GM12878 (cell line): ENCODE results near the gene GBGT1. TPM values are rescaled to one million over a fixed set of nuclear protein-coding genes. Genes with fewer than 3 reads are reported as not detected.

Experiments used
- ATAC-seq: fragments of 200-7000 bp; cut with Tn5 transposase; 3 replicates; pipeline ENCODE4 v1.9.1; 2020; ENCODE audit warnings: mild to moderate bottlenecking, moderate library complexity
- BruUV-seq: library from RNA; stranded (reverse); fragments of 400-500 nt; replicated peaks from 2 replicates; lab custom pipeline; 2021; lab: Mats Ljungman, UMichigan
- CTCF ChIA-PET: fragments of 300-600 bp; sonication (Branson Sonifier 250); formaldehyde crosslinking; extraction: SDS; loops from one replicate; lab custom pipeline; 2021; ENCODE audit warnings: inconsistent platforms; lab: Yijun Ruan, JAX
- POLR2A ChIA-PET: fragments of 350-600 bp; formaldehyde crosslinking; extraction: SDS; loops from one replicate; lab custom pipeline; 2021; ENCODE audit warnings: inconsistent platforms; lab: Charles Lee
- RAD21 ChIA-PET: fragments of 300-600 bp; sonication (Branson Sonifier 250); formaldehyde crosslinking; loops from one replicate; lab custom pipeline; 2023; ENCODE audit warnings: antibody characterized with exemption; ENCODE audit not compliant: unreplicated experiment; lab: Charles Lee
- SMC1A ChIA-PET: fragments of 300-600 bp; sonication (Branson Sonifier 250); formaldehyde crosslinking; loops from one replicate; lab custom pipeline; 2023; ENCODE audit not compliant: unreplicated experiment, uncharacterized antibody; lab: Charles Lee
- DNase-seq: peaks from one replicate; pipeline ENCODE4 v3.0.0-alpha.2; 2011; ENCODE audit warnings: low read depth, low spot score
- FAIRE-seq: peaks from 3 replicates; lab custom pipeline; 2011; peaks lifted over from hg19 to GRCh38; lab: Jason Lieb, UNC
- H2AFZ ChIP-seq: 2 replicates; pipeline ENCODE4 v1.6.0; 2011; ENCODE audit warnings: low read depth, low read length, control low read depth; ENCODE audit not compliant: control insufficient read depth
- H3K27ac ChIP-seq: 2 replicates; pipeline ENCODE4 v1.5.1; 2011; ENCODE audit warnings: control low read depth; ENCODE audit not compliant: control insufficient read depth, insufficient read depth
- H3K27me3 ChIP-seq, 2 experiments: replicated peaks in 1 of 2; 2 replicates each; pipeline versions ENCODE4 v1.6.0 to v1.6.1; 2011; ENCODE audit warnings: low read length in 1 of 2; ENCODE audit not compliant: control insufficient read depth in 2 of 2, insufficient read depth in 2 of 2
- H3K36me3 ChIP-seq, 2 experiments: 2 replicates each; pipeline ENCODE4 v1.5.1; 2011; ENCODE audit warnings: low read length in 1 of 2; ENCODE audit not compliant: control insufficient read depth in 2 of 2, insufficient read depth in 2 of 2
- H3K4me1 ChIP-seq: 2 replicates; pipeline ENCODE4 v1.6.1; 2011; ENCODE audit warnings: mild to moderate bottlenecking, low read length, moderate library complexity, mixed read lengths; ENCODE audit not compliant: control insufficient read depth, insufficient read depth
- H3K4me2 ChIP-seq: 2 replicates; pipeline ENCODE4 v1.6.0; 2011; ENCODE audit warnings: control low read depth; ENCODE audit not compliant: control insufficient read depth, insufficient read depth
- H3K4me3 ChIP-seq: fragments of 200-600 bp; sonication (generic); 2 replicates; pipeline ENCODE4 v1.5.1; 2016
- H3K79me2 ChIP-seq: 2 replicates; pipeline ENCODE4 v1.6.0; 2011; ENCODE audit warnings: low read length; ENCODE audit not compliant: control insufficient read depth, insufficient read depth
- H3K9ac ChIP-seq: 2 replicates; pipeline ENCODE4 v1.8.0; 2011; ENCODE audit warnings: low read length, control low read depth, mixed read lengths; ENCODE audit not compliant: control insufficient read depth, insufficient read depth
- H3K9me3 ChIP-seq: replicated peaks from 3 replicates; pipeline ENCODE4 v1.5.1; 2011; ENCODE audit warnings: mild to moderate bottlenecking, low read length; ENCODE audit not compliant: control insufficient read depth, insufficient read depth
- H4K20me1 ChIP-seq: 2 replicates; pipeline ENCODE4 v1.6.0; 2011; ENCODE audit not compliant: control insufficient read depth, insufficient read depth
- CBFB ChIP-seq: IDR thresholded peaks from 2 replicates; pipeline ENCODE4 v1.6.1; 2016; ENCODE audit warnings: antibody characterized with exemption, low read depth
- CHD4 ChIP-seq: fragments of 200-600 bp; sonication (generic); IDR thresholded peaks from 2 replicates; pipeline ENCODE4 v1.6.1; 2016; ENCODE audit warnings: mild to moderate bottlenecking
- EP300 ChIP-seq, 2 experiments: fragments of 150-350 bp in 1 of 2; IDR thresholded peaks; 2 replicates each; pipeline ENCODE4 v1.6.1; 2011 to 2012; ENCODE audit warnings: low read depth in 2 of 2, low read length in 2 of 2, borderline replicate concordance in 1 of 2, improper control_type of control experiment in 1 of 2, inconsistent platforms in 1 of 2; ENCODE audit not compliant: control insufficient read depth in 1 of 2
- ESRRA ChIP-seq: IDR thresholded peaks from 2 replicates; pipeline ENCODE4 v1.6.1; 2012; ENCODE audit warnings: mild to moderate bottlenecking, low read length, improper control_type of control experiment
- EZH2 ChIP-seq: IDR thresholded peaks from 2 replicates; pipeline ENCODE4 v1.6.1; 2012; ENCODE audit warnings: low read depth, mild to moderate bottlenecking, control low read depth, inconsistent platforms, low read length, borderline replicate concordance; ENCODE audit not compliant: control insufficient read depth
- GATAD2B ChIP-seq: fragments of 450-650 bp; conservative IDR thresholded peaks from 2 replicates; pipeline ENCODE4 v1.6.1; 2017; ENCODE audit warnings: low read depth, mild to moderate bottlenecking, moderate library complexity
- HDAC2 ChIP-seq: fragments of 200-600 bp; sonication (generic); IDR thresholded peaks from 2 replicates; pipeline ENCODE4 v1.6.1; 2017
- HDAC6 ChIP-seq: fragments of 200-600 bp; sonication (generic); IDR thresholded peaks from one replicate; pipeline ENCODE4 v1.8.0; 2017; ENCODE audit warnings: antibody characterized with exemption; ENCODE audit not compliant: unreplicated experiment
- IKZF2 ChIP-seq, 2 experiments: fragments of 450-650 bp; IDR thresholded peaks; 2 replicates each; pipeline ENCODE4 v1.6.1; 2017; ENCODE audit warnings: mild to moderate bottlenecking in 2 of 2, moderate library complexity in 2 of 2
- KAT2A ChIP-seq: conservative IDR thresholded peaks from 2 replicates; pipeline ENCODE4 v1.6.1; 2011; ENCODE audit warnings: low read depth, low read length; ENCODE audit not compliant: control insufficient read depth
- KDM1A ChIP-seq: fragments of 200-600 bp; sonication (generic); IDR thresholded peaks from 2 replicates; pipeline ENCODE4 v1.6.1; 2016; ENCODE audit warnings: borderline replicate concordance
- RCOR1 ChIP-seq: conservative IDR thresholded peaks from 2 replicates; pipeline ENCODE4 v1.6.1; 2012; ENCODE audit warnings: low read depth, low read length, improper control_type of control experiment
- TCF3 ChIP-seq: IDR thresholded peaks from 2 replicates; pipeline ENCODE4 v1.6.1; 2012; ENCODE audit warnings: low read depth, mild to moderate bottlenecking, low read length, borderline replicate concordance; ENCODE audit not compliant: insufficient read depth
- ZNF24 ChIP-seq: fragments of 450-650 bp; IDR thresholded peaks from 2 replicates; pipeline ENCODE4 v1.6.1; 2017; ENCODE audit warnings: antibody characterized with exemption, mild to moderate bottlenecking
- ZNF384 ChIP-seq: IDR thresholded peaks from 2 replicates; pipeline ENCODE4 v1.6.1; 2012; ENCODE audit warnings: low read depth, mild to moderate bottlenecking, low read length, improper control_type of control experiment, borderline replicate concordance
- ZSCAN29 ChIP-seq: fragments of 450-650 bp; IDR thresholded peaks from 2 replicates; pipeline ENCODE4 v1.6.1; 2017; ENCODE audit warnings: mild to moderate bottlenecking, moderate library complexity
- ZZZ3 ChIP-seq: IDR thresholded peaks from 2 replicates; pipeline ENCODE4 v1.6.1; 2011; ENCODE audit warnings: low read depth; ENCODE audit not compliant: control insufficient read depth, insufficient read length
- WGBS: methylation state at CpG from one replicate; pipeline ENCODE4 v1.1.6; 2016; ENCODE audit warnings: low lambda C conversion rate; ENCODE audit not compliant: insufficient replicate concordance, insufficient coverage; ENCODE audit errors: missing lambda C conversion rate; 5-methylcytosine and 5-hydroxymethylcytosine counted together
- in situ Hi-C: fragments of 300-500 bp; cut with MboI; formaldehyde crosslinking; loops from 9 replicates; pipeline ENCODE4 v1.14.3; 2018; ENCODE audit warnings: mixed read lengths
- intact Hi-C: fragments of 100-400 bp; cut with micrococcal nuclease; formaldehyde crosslinking; loops from one replicate; pipeline ENCODE4 v1.14.2; 2022; ENCODE audit not compliant: unreplicated experiment
- polyA plus RNA-seq, 11 experiments: library from polyadenylated mRNA; depleted of rRNA in 4 of 11; unstranded in 6 of 11; stranded (reverse) in 5 of 11; fragments of >200 nt; fragmentation: Nextera tagmentation in 4 of 11; fragmentation: Illumina TruSeq in 1 of 11; extraction: Ambion mirVana in 4 of 11; extraction: Trizol in 1 of 11; gene quantifications; 1 replicate in 1 of 11; 2 replicates in 10 of 11; pipeline versions ENCODE4 v1.2.1 to v1.2.3, GENCODE V29; 2011 to 2016; ENCODE audit warnings: inconsistent platforms in 2 of 11, missing spikeins in 2 of 11, low read depth in 1 of 11
- total RNA-seq, 4 experiments: library from RNA; depleted of rRNA in 3 of 4; stranded (reverse); fragments of >200 nt in 3 of 4; fragmentation: Illumina TruSeq in 1 of 4; extraction: Trizol in 1 of 4; gene quantifications; 2 replicates each; pipeline versions ENCODE4 v1.2.1 to v1.2.3, GENCODE V29; 2013 to 2021
- TF ChIP-seq, protein P1 (sequence below): fragments of 450-650 bp; formaldehyde crosslinking; IDR thresholded peaks from 2 replicates; pipeline ENCODE4 v1.5.0; 2022; ENCODE audit warnings: mild to moderate bottlenecking, missing genetic modification characterization
- TF ChIP-seq, protein P2 (sequence below): fragments of 450-650 bp; IDR thresholded peaks from 2 replicates; pipeline ENCODE4 v1.6.1; 2017; ENCODE audit warnings: borderline replicate concordance
- TF ChIP-seq, protein P3 (sequence below): fragments of 450-650 bp; IDR thresholded peaks from 2 replicates; pipeline ENCODE4 v1.6.1; 2014; ENCODE audit warnings: mild to moderate bottlenecking

Gene GBGT1
- total and polyA plus RNA-seq, 10 of the 15 experiments (the other 5 are each of a cell fraction or from before 2014, with no cell fraction given) = 0.08 to 1.9 (median 0.49) TPM

DNA sequence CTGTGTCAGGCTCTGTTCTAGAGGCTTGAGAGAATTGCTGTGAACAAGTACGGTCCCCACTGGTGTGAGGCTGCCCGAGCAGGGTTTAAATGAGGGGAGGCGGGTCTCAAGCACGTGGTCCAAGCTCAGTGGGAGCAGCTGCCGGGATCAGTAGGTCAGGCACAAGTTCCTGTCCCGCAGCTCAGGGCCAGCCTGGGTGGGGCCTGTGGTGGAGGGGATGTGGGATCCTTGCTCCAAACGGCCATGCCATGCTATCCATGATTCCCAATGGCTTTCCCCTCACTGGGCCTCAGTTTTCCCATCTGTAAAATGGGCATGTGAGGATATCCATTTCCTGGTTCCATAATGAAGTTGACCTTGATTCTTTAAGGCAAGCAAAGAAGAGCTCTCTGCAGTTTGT is 28.3 kb upstream of the GBGT1 start:
- H3K4me2 ChIP-seq = no peak overlapping the region
- no peak overlapping the region for H3K4me3 ChIP-seq
- no peaks in the 10 kb centered on the region for H3K79me2 ChIP-seq
- DNase-seq (no peak), FAIRE-seq (no peak), ATAC-seq (no peak)
- H3K9ac ChIP-seq = no peak overlapping the region
- RAD21 ChIA-PET = no interaction called here
- H3K27me3 ChIP-seq = peaks cover 0 to 2% of the 10 kb centered on the region in 2 experiments; a peak in 2 of 4 replicates
- H3K27ac ChIP-seq = no peak overlapping the region
- intact Hi-C loops (no loop called here), in situ Hi-C loops (no loop called here)
- WGBS = 36% methylated on average over 7 of the region's 7 CpGs
- TF ChIP-seq, protein P1, sequence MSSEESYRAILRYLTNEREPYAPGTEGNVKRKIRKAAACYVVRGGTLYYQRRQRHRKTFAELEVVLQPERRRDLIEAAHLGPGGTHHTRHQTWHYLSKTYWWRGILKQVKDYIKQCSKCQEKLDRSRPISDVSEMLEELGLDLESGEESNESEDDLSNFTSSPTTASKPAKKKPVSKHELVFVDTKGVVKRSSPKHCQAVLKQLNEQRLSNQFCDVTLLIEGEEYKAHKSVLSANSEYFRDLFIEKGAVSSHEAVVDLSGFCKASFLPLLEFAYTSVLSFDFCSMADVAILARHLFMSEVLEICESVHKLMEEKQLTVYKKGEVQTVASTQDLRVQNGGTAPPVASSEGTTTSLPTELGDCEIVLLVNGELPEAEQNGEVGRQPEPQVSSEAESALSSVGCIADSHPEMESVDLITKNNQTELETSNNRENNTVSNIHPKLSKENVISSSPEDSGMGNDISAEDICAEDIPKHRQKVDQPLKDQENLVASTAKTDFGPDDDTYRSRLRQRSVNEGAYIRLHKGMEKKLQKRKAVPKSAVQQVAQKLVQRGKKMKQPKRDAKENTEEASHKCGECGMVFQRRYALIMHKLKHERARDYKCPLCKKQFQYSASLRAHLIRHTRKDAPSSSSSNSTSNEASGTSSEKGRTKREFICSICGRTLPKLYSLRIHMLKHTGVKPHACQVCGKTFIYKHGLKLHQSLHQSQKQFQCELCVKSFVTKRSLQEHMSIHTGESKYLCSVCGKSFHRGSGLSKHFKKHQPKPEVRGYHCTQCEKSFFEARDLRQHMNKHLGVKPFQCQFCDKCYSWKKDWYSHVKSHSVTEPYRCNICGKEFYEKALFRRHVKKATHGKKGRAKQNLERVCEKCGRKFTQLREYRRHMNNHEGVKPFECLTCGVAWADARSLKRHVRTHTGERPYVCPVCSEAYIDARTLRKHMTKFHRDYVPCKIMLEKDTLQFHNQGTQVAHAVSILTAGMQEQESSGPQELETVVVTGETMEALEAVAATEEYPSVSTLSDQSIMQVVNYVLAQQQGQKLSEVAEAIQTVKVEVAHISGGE (CRISPR knock-in tag) = no peak
- no peak for TF ChIP-seq IKZF2 (IDR thresholded peaks at IDR 0.05)
- no peak for TF ChIP-seq ZNF24
- no peak for TF ChIP-seq ZSCAN29
- TF ChIP-seq TCF3 = no peak
- no peak for TF ChIP-seq RCOR1
- TF ChIP-seq ESRRA = no peak
- TF ChIP-seq, protein P2, sequence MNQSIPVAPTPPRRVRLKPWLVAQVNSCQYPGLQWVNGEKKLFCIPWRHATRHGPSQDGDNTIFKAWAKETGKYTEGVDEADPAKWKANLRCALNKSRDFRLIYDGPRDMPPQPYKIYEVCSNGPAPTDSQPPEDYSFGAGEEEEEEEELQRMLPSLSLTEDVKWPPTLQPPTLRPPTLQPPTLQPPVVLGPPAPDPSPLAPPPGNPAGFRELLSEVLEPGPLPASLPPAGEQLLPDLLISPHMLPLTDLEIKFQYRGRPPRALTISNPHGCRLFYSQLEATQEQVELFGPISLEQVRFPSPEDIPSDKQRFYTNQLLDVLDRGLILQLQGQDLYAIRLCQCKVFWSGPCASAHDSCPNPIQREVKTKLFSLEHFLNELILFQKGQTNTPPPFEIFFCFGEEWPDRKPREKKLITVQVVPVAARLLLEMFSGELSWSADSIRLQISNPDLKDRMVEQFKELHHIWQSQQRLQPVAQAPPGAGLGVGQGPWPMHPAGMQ = no peak
- no peak for TF ChIP-seq CHD4
- TF ChIP-seq ZNF384 = no peak
- TF ChIP-seq ZZZ3 = no peak
- TF ChIP-seq EP300 (IDR thresholded peaks at IDR 0.05; ENCODE audit: borderline replicate concordance in 1 of 2, control insufficient read depth in 1 of 2, low read depth in 2 of 2, low read length in 2 of 2) = no peak
- TF ChIP-seq KAT2A = no peak
- TF ChIP-seq KDM1A = no peak
- no peak for TF ChIP-seq HDAC2
- TF ChIP-seq CBFB = no peak
- TF ChIP-seq HDAC6 = no peak
- TF ChIP-seq, protein P3, sequence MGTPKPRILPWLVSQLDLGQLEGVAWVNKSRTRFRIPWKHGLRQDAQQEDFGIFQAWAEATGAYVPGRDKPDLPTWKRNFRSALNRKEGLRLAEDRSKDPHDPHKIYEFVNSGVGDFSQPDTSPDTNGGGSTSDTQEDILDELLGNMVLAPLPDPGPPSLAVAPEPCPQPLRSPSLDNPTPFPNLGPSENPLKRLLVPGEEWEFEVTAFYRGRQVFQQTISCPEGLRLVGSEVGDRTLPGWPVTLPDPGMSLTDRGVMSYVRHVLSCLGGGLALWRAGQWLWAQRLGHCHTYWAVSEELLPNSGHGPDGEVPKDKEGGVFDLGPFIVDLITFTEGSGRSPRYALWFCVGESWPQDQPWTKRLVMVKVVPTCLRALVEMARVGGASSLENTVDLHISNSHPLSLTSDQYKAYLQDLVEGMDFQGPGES = no peak
- TF ChIP-seq GATAD2B = no peak
- TF ChIP-seq EZH2 = no peak
- H3K9me3 ChIP-seq = no peaks in the 10 kb centered on the region
- no peaks in the 10 kb centered on the region for H4K20me1 ChIP-seq
- POLR2A ChIA-PET = no interaction called here
- no peak overlapping the region for H2AFZ ChIP-seq
- BruUV-seq = no TSS peak
- SMC1A ChIA-PET = no interaction called here
- no peaks in the 10 kb centered on the region for H3K4me1 ChIP-seq
- H3K36me3 ChIP-seq = no peaks in the 10 kb centered on the region
- CTCF ChIA-PET = interaction anchor here (1.0 to 1.4 kb wide), 3 partner anchors 9 to 268 kb away, joined by 3 to 4 read pairs (median 3); partner anchors contain the start of gene CACFD1
